HG02610 (cell line): ENCODE measurements around the gene DNER.

Experiments
- ATAC-seq: cut with Tn5 transposase; IDR thresholded peaks from one replicate; pipeline ENCODE4 v1.9.1; 2021; ENCODE audit warnings: mild to moderate bottlenecking, moderate library complexity; ENCODE audit not compliant: unreplicated experiment

Gene DNER

GRCh38 chr2:229674830-229675530 lies 39.4 kb downstream of the DNER start:
- ATAC-seq, result no peak

DNA sequence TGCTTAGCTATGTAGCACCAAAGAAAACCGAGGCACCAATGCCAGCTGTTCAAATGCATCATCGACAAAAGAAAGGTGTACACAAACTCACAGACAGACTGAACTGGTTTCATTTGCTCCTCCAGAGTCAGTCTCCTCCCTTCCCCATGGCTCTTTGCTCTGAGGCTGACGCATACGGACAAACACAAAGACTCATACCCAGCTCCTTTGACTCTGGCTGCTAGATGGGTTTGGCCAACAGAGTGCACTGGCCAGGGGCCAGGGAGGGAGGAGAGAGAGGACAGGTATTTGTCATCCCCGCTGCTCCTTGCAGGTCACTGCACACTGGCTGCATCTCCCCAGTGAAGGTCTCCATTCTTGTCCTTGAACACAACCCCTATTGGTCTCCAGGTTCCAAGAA lies 40.7 kb downstream of the DNER start:
- ATAC-seq, result no peak

- ATAC-seq, result no peak
Observed at GRCh38 chr2:229672021-229672420, 42.3 kb downstream of the DNER start.

GRCh38 chr2:229669841-229670240 lies 44.5 kb downstream of the DNER start:
- no peak for ATAC-seq

- no peak for ATAC-seq
Observed at GRCh38 chr2:229666811-229667210, 47.5 kb downstream of the DNER start.

DNA sequence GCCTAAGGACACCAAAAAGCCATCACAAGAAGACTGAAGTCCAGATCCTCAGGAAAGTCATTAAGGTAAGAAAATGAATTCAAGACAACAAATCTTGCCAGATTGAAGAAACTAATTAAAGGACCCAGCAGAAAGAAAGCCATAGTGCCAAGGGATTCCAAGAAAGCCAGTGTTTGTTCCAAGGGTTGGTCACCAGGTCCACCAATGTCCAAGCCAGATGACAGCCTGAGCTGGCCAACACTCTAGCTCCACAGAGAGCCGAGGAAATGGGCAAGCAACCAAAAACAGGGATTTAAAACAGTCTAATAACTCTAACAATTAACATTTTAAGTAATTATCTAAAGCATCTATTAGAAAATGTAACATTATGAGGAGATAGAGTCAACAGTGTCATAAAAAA lies 49.2 kb downstream of the DNER start:
- no peak for ATAC-seq

- no peak for ATAC-seq
Observed at GRCh38 chr2:229661478-229661877, 52.9 kb downstream of the DNER start.

DNA sequence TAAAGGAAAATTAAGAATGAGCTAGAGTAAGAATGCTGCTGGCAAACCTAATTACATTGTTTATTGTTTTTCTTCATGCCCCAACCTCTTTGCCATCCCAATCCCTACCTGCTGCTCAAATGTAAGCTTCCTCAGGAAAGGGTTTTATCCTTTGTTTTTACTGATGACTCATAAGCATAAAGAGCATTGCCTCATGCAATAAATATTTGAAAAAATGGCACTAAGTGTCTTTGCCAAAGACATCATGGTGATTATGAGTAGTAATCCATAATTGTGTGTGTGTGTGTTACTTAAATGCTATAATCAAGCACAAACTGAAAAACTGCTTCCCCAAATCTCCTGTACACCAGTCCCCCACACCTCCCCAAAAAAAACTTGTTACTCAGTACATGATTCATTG lies 53.4 kb downstream of the DNER start:
- no peak for ATAC-seq

- no peak for ATAC-seq
Observed at GRCh38 chr2:229660391-229660790, 54.0 kb downstream of the DNER start.

GRCh38 chr2:229658004-229658403 lies 56.4 kb downstream of the DNER start:
- no peak for ATAC-seq

GRCh38 chr2:229654437-229654836 lies 59.9 kb downstream of the DNER start:
- ATAC-seq, result no peak

GRCh38 chr2:229653531-229653930 lies 60.8 kb downstream of the DNER start:
- no peak for ATAC-seq

DNA sequence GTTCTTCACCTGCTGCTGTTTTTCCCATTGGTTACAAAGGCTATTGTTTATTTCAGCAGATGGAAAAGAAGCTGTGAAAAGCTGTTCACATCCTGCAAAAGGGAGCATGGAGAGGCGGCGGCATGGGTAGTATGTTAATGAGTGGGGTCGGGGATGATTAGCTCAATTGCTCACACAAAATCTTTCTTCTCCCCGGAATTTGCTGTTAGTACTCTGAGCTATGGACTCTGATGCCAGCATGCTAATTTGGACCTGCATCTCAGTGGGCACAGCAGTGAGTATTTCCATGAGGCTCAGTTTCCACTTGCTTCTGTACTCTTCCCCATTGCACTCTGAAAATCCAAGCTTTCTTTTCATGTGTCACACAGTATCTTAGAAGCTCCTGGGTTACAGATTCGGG lies 61.6 kb downstream of the DNER start:
- no peak for ATAC-seq

DNA sequence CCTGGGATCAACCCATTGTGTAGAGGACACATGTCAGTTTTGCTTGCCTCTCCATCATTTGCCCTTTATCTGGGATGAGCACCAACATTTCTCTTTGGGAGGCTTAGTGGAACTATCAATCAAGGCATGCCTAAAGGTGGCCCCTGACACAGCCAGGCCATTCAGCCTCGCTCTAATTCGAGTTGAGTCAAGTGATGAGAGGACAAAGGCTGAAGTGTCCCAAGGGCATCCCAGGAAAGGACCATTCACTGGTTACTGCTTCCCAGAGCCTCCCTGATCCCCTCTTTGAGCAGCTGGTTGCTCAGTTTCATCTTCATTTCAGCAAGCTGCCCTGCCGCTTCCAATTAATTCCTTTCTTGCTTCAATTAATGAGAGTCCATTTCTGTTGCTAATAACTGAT lies 63.5 kb downstream of the DNER start:
- ATAC-seq, result no peak

- no peak for ATAC-seq
Observed at GRCh38 chr2:229650059-229650458, 64.3 kb downstream of the DNER start.

DNA sequence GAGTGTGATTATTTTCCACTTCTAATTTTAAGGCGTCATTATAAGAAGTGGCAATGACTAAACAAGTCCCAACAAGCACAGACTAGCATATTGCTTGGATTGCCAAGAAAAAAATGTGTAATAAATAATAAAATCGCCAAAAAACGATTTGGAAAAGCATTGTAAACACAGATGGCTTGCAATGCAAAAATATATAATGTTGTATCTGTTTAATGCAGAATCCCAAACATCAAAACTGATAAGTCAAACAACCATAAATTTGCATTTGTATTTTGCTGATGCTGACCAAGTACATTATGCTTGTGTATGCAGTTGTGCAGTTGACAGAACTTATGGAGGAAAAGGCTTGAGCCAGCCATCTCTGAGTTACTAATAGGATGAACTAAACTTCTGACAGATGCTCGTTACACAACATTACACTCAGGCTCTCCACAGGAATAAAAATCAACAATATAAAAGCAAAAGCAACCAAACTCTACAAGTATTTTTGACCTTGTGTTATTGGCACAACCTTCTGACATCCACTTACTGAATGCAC lies 68.1 kb downstream of the DNER start:
- ATAC-seq, result no peak

- ATAC-seq, result no peak
Observed at GRCh38 chr2:229642371-229642770, 72.0 kb downstream of the DNER start.

DNA sequence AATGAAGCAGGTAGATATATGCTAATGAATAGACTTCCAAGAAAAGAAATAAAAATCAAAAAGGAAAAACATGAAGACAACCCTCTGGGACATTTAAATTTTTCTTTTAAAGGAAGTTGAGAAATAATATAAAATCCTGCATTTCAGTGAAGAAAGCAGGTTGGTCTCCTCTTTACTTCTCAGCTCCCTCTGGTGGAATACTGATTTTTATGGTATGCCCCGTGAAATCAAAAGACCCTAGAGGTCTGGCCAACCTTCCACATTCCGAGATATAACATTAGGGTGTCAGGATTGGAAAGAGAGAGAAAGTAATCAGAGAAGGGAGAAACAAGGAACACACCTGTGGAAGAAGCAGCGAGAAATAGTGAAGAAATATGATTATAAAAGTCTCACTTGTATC lies 72.7 kb downstream of the DNER start:
- no peak for ATAC-seq

DNA sequence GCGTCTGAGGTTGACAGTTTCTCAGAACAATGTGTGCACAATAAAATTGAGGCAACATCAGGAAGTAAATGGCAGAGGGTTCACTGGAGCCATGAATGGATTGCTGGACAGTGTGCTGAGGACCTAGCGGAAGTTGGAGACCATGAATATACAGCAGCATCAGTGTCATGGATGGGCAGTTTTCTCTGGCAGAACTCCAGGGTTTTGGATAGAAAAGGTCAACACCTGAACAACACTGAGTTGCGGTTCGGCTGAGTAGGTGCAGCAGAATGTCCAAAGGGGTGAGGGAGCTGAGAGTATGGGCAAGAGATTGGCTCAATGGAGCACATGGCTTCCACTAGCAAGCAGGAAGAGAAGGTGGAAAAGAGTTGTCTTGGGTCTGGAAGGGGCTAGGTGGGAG lies 73.7 kb downstream of the DNER start:
- ATAC-seq, result no peak

- no peak for ATAC-seq
Observed at GRCh38 chr2:229636571-229636970, 77.8 kb downstream of the DNER start.

GRCh38 chr2:229635371-229635680 lies 79.0 kb downstream of the DNER start:
- ATAC-seq, result no peak

- no peak for ATAC-seq
Observed at GRCh38 chr2:229634601-229635370, 79.6 kb downstream of the DNER start.
